Measurements from ENCODE around the gene IFNAR1. TPM values are rescaled to one million over a fixed set of nuclear protein-coding genes. Genes with fewer than 3 reads are reported as not detected.
A peak's percentile ranks its signal among the peaks of the same experiment; 100 is the strongest.
"Not testable (repeated sequence)": the region's sequence is repeated elsewhere in the genome, so short reads cannot be mapped to it uniquely, and the experiment has no call there.

The IFNAR1 gene
- total and polyA plus RNA-seq, 10 donors = 9.2 to 86.1 (median 57.3) TPM

DNA sequence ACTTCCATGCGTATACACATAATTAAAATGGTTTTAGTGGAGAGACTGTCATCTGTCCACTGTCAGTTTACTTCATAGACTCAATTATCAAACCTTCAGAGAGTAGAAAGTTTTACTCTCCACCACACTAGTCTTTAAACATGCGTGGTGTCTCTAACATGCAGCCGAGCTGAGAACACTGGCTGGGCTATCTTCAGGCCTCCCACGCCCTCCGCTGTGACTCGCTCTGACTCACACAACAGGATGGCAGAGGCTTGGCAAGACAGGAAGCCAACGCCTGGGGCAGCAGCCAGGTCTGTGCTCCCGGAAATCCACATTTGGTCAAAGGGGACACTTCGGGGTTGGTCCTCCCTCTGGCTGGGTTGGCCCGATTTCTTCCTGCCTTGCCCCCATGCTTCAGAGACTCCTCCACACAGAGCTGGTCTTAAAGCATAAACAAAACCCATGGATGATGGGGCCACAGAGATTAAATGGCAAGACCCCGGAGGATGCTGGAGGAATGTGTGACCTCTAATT is 55.8 kb downstream of the IFNAR1 start:
- H3K4me3 ChIP-seq = peak overlapping the region in 1 of 8 donors; percentile 55
- 8 to 20% (median 11%) methylated on average over 10 to 11 of the region's 11 CpGs for WGBS, 5 donors
- no peaks in the 10 kb centered on the region for H3K36me3 ChIP-seq
- peaks cover 49 to 100% (median 79%) of the 10 kb centered on the region in 6 donors for H3K4me1 ChIP-seq
- peaks cover 0 to 6% (median 0%) of the 10 kb centered on the region in 7 donors for H3K27me3 ChIP-seq (replicated peaks in 1 of 7)
- TF ChIP-seq, protein P1, sequence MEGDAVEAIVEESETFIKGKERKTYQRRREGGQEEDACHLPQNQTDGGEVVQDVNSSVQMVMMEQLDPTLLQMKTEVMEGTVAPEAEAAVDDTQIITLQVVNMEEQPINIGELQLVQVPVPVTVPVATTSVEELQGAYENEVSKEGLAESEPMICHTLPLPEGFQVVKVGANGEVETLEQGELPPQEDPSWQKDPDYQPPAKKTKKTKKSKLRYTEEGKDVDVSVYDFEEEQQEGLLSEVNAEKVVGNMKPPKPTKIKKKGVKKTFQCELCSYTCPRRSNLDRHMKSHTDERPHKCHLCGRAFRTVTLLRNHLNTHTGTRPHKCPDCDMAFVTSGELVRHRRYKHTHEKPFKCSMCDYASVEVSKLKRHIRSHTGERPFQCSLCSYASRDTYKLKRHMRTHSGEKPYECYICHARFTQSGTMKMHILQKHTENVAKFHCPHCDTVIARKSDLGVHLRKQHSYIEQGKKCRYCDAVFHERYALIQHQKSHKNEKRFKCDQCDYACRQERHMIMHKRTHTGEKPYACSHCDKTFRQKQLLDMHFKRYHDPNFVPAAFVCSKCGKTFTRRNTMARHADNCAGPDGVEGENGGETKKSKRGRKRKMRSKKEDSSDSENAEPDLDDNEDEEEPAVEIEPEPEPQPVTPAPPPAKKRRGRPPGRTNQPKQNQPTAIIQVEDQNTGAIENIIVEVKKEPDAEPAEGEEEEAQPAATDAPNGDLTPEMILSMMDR (IDR thresholded peaks at IDR 0.05 in 8 of 11, conservative IDR thresholded peaks at IDR 0.05 in 3 of 11) = peak in 4 of 11 experiments; percentile 28 to 38 (median 34)
- peak in 1 of 3 donors; percentile 63 for TF ChIP-seq POLR2A (IDR thresholded peaks at IDR 0.05)
- TF ChIP-seq POLR2AphosphoS5 (IDR thresholded peaks at IDR 0.05) = peak; percentile 87 to 94 (median 94)
- peak; percentile 97 for DNase-seq
- H3K9me3 ChIP-seq = no peaks in the 10 kb centered on the region
- H3K27ac ChIP-seq = peak overlapping the region; percentile 29 to 100 (median 90)
- intact Hi-C loops (cut with DNase I; ENCODE audit: low total_unique reads) = no loop called here

DNA sequence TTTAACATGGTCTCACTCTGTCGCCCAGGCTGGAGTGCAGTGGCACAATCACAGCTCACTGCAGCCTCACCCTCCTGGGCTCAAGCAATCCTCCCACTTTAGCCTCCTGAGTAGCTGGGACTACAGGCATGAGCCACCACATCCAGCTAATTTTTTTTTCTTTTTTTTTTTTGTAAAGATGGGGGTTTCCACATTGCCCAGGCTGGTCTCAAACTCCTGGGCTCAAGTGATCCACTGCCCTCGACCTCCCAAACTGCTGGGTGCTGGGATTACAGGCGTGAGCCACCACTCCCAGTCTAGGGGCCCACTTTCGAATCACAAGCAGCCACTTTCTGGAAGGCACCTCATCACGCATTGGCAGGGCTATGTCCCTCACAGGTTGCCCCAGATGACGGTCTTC is 56.6 kb downstream of the IFNAR1 start:
- H3K36me3 ChIP-seq; H3K27me3 ChIP-seq (replicated peaks in 1 of 7); intact Hi-C loops (cut with DNase I; ENCODE audit: low total_unique reads); DNase-seq; H3K9me3 ChIP-seq: not testable (repeated sequence)
- peaks cover 49 to 100% (median 84%) of the 10 kb centered on the region in 6 donors for H3K4me1 ChIP-seq
- peak overlapping the region in 1 of 8 donors; percentile 34 for H3K4me3 ChIP-seq
- 82 to 96% (median 92%) methylated on average over 6 of the region's 6 CpGs for WGBS, 5 donors
- peak overlapping the region; percentile 79 to 100 (median 90) for H3K27ac ChIP-seq

DNA sequence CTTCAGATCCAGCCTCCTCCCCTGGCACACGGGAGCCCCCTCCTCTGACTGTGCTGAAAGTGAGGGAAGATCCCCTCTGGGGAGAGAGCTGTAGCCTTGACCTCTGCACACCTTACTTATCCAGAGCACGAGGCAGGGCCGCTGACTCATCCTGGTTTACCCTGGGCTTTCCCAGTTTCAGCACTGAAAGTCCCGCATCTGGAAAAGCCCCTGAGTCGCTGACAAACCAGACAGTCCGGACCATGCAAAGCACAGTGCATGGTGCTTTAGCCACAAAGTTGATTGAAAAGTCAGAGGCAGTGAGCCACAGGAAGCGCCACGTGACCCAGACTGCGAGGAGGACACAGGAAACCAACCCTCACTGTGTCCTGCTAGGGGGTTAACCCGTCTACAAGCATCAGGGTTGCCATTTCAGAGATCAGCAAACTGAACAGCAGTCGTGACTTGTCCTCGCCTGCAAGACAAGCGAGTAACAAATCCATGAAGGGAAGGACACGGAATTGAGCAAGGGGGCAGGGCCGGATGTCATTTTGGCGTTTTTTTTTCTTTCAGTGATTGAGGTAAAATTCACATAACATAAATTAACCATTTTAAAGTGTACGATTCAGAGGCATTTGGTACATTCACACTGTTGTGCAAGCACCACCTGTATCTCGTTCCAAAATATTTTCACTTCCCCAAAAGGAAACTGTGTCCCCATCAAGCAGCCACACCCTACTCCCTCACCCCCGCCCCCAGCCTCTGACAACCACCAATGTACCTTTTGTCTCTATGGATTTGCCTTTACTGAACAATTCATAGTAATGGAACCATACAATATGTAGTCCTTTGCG is 58.5 kb downstream of the IFNAR1 start:
- peak; percentile 96 for DNase-seq
- Histone ChIP-seq H3K9me3 (no peaks in the 10 kb centered on the region), H3K27ac (peak overlapping the region; percentile 79 to 100 (median 90)), H3K4me1 (peaks cover 49 to 100% (median 82%) of the 10 kb centered on the region in 6 donors), H3K4me3 (peak overlapping the region in 7 of 8 donors; percentile 15 to 65 (median 26)), H3K27me3 (replicated peaks in 1 of 7) (peaks cover 0 to 7% (median 0%) of the 10 kb centered on the region in 7 donors), H3K36me3 (no peaks in the 10 kb centered on the region)
- WGBS, 5 donors = 4 to 9% (median 5%) methylated on average over 19 to 20 of the region's 20 CpGs
- TF ChIP-seq, protein P1 (IDR thresholded peaks at IDR 0.05 in 8 of 11, conservative IDR thresholded peaks at IDR 0.05 in 3 of 11) = no peak
- TF ChIP-seq POLR2AphosphoS5 (IDR thresholded peaks at IDR 0.05) (peak; percentile 42 to 87 (median 83)), POLR2A (IDR thresholded peaks at IDR 0.05) (peak in 1 of 3 donors; percentile 14)
- intact Hi-C loops (cut with DNase I; ENCODE audit: low total_unique reads) = no loop called here

DNA sequence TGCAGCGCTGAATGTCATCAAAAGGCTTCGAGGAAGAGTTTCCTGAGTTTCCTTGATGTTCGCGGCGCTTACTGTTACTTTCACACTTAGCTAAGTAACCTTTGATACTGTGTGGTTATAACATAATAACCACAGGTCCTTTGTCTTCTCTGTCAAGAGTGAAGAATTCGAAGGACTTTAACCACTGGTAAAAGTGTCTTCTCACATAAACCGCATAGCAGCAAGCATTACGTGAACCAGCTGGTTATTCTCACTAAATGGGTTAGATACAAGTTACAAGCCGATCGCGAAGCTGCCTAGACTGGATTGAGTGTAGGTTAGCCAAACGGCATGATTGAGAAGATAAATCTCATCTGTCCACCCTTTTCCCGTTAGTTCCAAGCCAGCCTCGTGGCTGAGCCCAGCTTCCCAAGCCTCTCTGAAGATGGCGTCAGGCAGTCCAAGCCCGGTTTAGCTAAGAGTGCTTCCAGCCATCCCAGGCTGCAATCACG is 60.1 kb downstream of the IFNAR1 start:
- Histone ChIP-seq H3K27me3 (replicated peaks in 1 of 7) (peaks cover 0 to 12% (median 0%) of the 10 kb centered on the region in 7 donors), H3K9me3 (no peaks in the 10 kb centered on the region), H3K4me3 (peak overlapping the region in 1 of 8 donors; percentile 65), H3K36me3 (no peaks in the 10 kb centered on the region), H3K27ac (peak overlapping the region in 7 of 8 donors; percentile 18 to 100 (median 92)), H3K4me1 (peaks cover 43 to 100% (median 73%) of the 10 kb centered on the region in 6 donors)
- 60 to 75% (median 74%) methylated on average over 16 to 17 of the region's 17 CpGs for WGBS, 5 donors
- intact Hi-C loops (cut with DNase I; ENCODE audit: low total_unique reads) = no loop called here
- TF ChIP-seq POLR2AphosphoS5 (IDR thresholded peaks at IDR 0.05) = no peak
- TF ChIP-seq, protein P1 (IDR thresholded peaks at IDR 0.05 in 8 of 11, conservative IDR thresholded peaks at IDR 0.05 in 3 of 11) = no peak
- TF ChIP-seq POLR2A (IDR thresholded peaks at IDR 0.05) = no peak
- DNase-seq = no peak

Measured in spleen (tissue), 11 donors.